Panc1 (cell line): Measurements from ENCODE around the gene THSD7B. TPM values are rescaled to one million over a fixed set of nuclear protein-coding genes. Genes with fewer than 3 reads are reported as not detected.

Experiments used
- ATAC-seq: fragments of 200-7000 bp; cut with Tn5 transposase; 2 replicates; pipeline ENCODE4 v1.9.1; 2020; ENCODE audit warnings: mild to moderate bottlenecking, moderate library complexity
- BruUV-seq: library from RNA; stranded (reverse); fragments of 400-500 nt; replicated peaks from 2 replicates; lab custom pipeline; 2021; lab: Mats Ljungman, UMichigan
- CTCF ChIA-PET: fragments of 300-600 bp; sonication (Branson Sonifier 250); formaldehyde crosslinking; loops from one replicate; lab custom pipeline; 2022; ENCODE audit warnings: antibody characterized with exemption; lab: Charles Lee
- POLR2A ChIA-PET: fragments of 300-600 bp; sonication (Branson Sonifier 250); formaldehyde crosslinking; loops from one replicate; lab custom pipeline; 2022; ENCODE audit warnings: antibody characterized with exemption; lab: Charles Lee
- DNase-seq: peaks from one replicate; pipeline ENCODE4 v3.0.0-alpha.2; 2010; ENCODE audit warnings: low read depth, low spot score
- H3K27ac ChIP-seq: 2 replicates; pipeline ENCODE4 v1.5.1; 2011; ENCODE audit warnings: mild to moderate bottlenecking, low read length, inconsistent platforms
- H3K27me3 ChIP-seq: fragments of 200-500 bp; sonication (Bioruptor generic); 2 replicates; pipeline ENCODE4 v1.6.0; 2014; ENCODE audit warnings: low read length, inconsistent platforms; ENCODE audit not compliant: control insufficient read depth, insufficient read depth
- H3K36me3 ChIP-seq: fragments of 200-500 bp; sonication (Bioruptor generic); 2 replicates; pipeline ENCODE4 v1.5.1; 2014; ENCODE audit warnings: inconsistent platforms, mild to moderate bottlenecking, low read length, moderate library complexity; ENCODE audit not compliant: control insufficient read depth, insufficient read depth
- H3K4me1 ChIP-seq: 2 replicates; pipeline ENCODE4 v1.5.1; 2011; ENCODE audit warnings: inconsistent platforms, mild to moderate bottlenecking, low read length, moderate library complexity; ENCODE audit not compliant: control insufficient read depth, insufficient read depth
- H3K4me3 ChIP-seq, 2 experiments: 2 replicates each; pipeline ENCODE4 v1.5.1; 2011 to 2012; ENCODE audit warnings: low read depth in 2 of 2, low read length in 2 of 2, mild to moderate bottlenecking in 2 of 2, inconsistent platforms in 1 of 2, moderate library complexity in 1 of 2
- H3K9me3 ChIP-seq: fragments of 200-500 bp; sonication (Bioruptor generic); 2 replicates; pipeline ENCODE4 v1.5.1; 2014; ENCODE audit warnings: low read depth, mild to moderate bottlenecking, inconsistent platforms, low read length, moderate library complexity; ENCODE audit not compliant: control insufficient read depth, insufficient read depth
- CTCF ChIP-seq: fragments of 450-650 bp; IDR thresholded peaks from 2 replicates; pipeline ENCODE4 v1.5.1; 2017; ENCODE audit warnings: mild to moderate bottlenecking
- POLR2AphosphoS5 ChIP-seq: IDR thresholded peaks from 2 replicates; pipeline ENCODE4 v1.6.1; 2012; ENCODE audit warnings: mild to moderate bottlenecking, low read depth, low read length, moderate library complexity
- REST ChIP-seq, 2 experiments: IDR thresholded peaks; 2 replicates each; pipeline ENCODE4 v1.6.1; 2011 to 2012; ENCODE audit warnings: low read depth in 2 of 2, control low read depth in 1 of 2, low read length in 1 of 2, mild to moderate bottlenecking in 1 of 2, moderate library complexity in 1 of 2; ENCODE audit not compliant: insufficient read depth in 1 of 2
- SIN3A ChIP-seq: IDR thresholded peaks from 2 replicates; pipeline ENCODE4 v1.6.1; 2012; ENCODE audit warnings: low read depth, mild to moderate bottlenecking, low read length, moderate library complexity, borderline replicate concordance; ENCODE audit not compliant: insufficient read depth
- TCF7L2 ChIP-seq: IDR thresholded peaks from 2 replicates; pipeline ENCODE4 v1.6.1; 2011; ENCODE audit warnings: mild to moderate bottlenecking, low read depth, low read length, inconsistent platforms
- in situ Hi-C: cut with HindIII; loops from 2 replicates; pipeline ENCODE4 v1.10.0; 2016; ENCODE audit warnings: low sequenced_read_pairs, low pct_unique_long_range_greater_than_20kb
- intact Hi-C: fragments of 100-400 bp; cut with micrococcal nuclease; formaldehyde crosslinking; loops from one replicate; pipeline ENCODE4 v1.10.0; 2022; ENCODE audit not compliant: unreplicated experiment
- total RNA-seq: library from RNA; stranded (reverse); gene quantifications from one replicate; pipeline ENCODE4 v1.2.1, GENCODE V29; 2021; ENCODE audit not compliant: unreplicated experiment

THSD7B gene
- total RNA-seq, 1 experiment from 2014 or later, result not detected

- Histone ChIP-seq H3K27me3 (no peaks in the 10 kb centered on the region), H3K27ac (no peak overlapping the region), H3K9me3 (no peaks in the 10 kb centered on the region), H3K36me3 (no peaks in the 10 kb centered on the region), H3K4me1 (no peaks in the 10 kb centered on the region), H3K4me3 (no peak overlapping the region)
- no peak for DNase-seq
- TF ChIP-seq TCF7L2 (no peak), CTCF (no peak), POLR2AphosphoS5 (no peak), REST (IDR thresholded peaks at IDR 0.05; ENCODE audit: insufficient read depth in 1 of 2, low read depth in 2 of 2, low read length in 1 of 2) (no peak), SIN3A (no peak)
- no TSS peak for BruUV-seq
- ChIA-PET POLR2A (no interaction called here), CTCF (no interaction called here)
- in situ Hi-C loops (no loop called here), intact Hi-C loops (no loop called here)
- no peak for ATAC-seq
These were observed 136.4 kb downstream of the THSD7B start for GRCh38 chr2:136901732-136902131.

- Histone ChIP-seq H3K27ac (no peak overlapping the region), H3K4me3 (no peak overlapping the region), H3K36me3 (no peaks in the 10 kb centered on the region), H3K9me3 (no peaks in the 10 kb centered on the region), H3K27me3 (no peaks in the 10 kb centered on the region), H3K4me1 (no peaks in the 10 kb centered on the region)
- DNase-seq (no peak), ATAC-seq (no peak)
- in situ Hi-C loops, result no loop called here
- intact Hi-C loops, result no loop called here
- POLR2A ChIA-PET, result no interaction called here
- BruUV-seq, result no TSS peak
- CTCF ChIA-PET, result no interaction called here
- TF ChIP-seq REST (IDR thresholded peaks at IDR 0.05; ENCODE audit: insufficient read depth in 1 of 2, low read depth in 2 of 2, low read length in 1 of 2) (no peak), POLR2AphosphoS5 (no peak), CTCF (no peak), TCF7L2 (no peak), SIN3A (no peak)
These were observed 140.4 kb downstream of the THSD7B start for GRCh38 chr2:136905779-136906178.
